Stimulated activated CD4-positive, alpha-beta T cell treated with anti-CD3 and anti-CD28 coated beads, Interleukin-12 subunit alpha, Interleukin-12 subunit beta, amount 100 ng/mL, for 4 hours (primary cell): ENCODE results near the gene C11orf21.
"Not testable (repeated sequence)": the region's sequence is repeated elsewhere in the genome, so short reads cannot be mapped to it uniquely, and the experiment has no call there.

ENCODE experiments used
- DNase-seq: peaks from one replicate; pipeline ENCODE4 v3.0.0-alpha.2; 2020

Gene C11orf21

DNA sequence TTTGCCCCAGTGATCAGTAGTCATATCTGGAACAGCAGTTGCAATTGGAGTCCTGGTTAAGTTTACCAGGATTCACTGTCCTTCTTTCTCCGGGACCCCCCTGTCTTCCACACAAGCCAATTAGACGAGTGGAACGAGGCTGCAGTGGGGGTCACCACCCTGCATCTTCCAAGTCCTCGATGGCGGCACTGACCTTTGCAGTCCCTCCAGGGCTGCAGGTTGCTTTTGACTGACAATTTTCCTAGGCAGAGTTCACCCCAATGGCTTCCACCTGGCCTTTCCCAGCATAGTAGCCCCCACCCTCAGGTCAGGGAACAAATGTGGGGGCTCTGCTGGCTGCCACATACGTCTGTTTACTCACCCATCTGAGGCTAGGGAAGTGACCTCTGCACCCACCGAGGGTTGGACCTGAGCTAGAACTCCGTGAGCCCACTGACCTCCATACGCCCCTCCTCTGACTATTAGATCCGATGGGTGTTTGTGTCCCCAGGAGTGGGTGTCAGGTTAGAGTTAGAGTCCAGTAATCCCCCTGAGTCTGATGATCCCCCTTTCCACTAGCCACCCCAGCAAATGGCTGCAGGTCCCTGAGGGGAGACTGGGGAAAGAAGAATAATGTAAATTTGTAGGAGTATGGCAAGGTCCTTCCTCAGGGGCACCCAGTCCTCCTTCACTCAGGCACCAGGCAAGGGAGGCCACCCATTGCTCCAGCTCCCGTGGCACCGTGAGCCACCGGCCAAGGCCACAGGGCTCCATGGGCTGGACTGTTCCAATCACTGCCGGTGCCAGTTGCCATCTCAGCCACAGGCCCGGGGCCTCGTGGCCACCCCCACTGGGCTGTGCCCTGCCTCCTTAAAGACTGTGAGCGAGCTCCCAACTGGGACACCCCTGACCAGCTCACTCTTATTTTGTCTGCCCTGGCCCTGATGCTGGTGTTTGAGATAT, 5.5 kb downstream of the C11orf21 start:
- DNase-seq: no peak

DNA sequence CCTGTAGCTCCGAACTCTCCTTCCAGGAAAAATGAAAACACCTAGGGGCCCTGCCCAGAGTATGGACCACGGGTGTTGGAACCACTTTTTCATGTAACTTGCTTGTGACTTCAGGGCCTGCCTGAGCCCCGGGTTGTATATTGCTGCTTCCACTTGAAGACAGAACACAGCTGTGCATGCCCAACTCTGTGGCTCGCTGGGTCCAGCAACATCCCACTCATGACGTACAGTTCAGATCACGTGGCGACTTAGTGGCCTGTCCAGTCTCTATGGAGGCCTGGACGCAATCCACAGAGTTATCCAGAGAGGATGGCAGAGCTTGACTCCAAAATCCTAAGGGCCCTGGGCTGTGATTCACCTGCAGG, 6.8 kb downstream of the C11orf21 start:
- no peak for DNase-seq

DNA sequence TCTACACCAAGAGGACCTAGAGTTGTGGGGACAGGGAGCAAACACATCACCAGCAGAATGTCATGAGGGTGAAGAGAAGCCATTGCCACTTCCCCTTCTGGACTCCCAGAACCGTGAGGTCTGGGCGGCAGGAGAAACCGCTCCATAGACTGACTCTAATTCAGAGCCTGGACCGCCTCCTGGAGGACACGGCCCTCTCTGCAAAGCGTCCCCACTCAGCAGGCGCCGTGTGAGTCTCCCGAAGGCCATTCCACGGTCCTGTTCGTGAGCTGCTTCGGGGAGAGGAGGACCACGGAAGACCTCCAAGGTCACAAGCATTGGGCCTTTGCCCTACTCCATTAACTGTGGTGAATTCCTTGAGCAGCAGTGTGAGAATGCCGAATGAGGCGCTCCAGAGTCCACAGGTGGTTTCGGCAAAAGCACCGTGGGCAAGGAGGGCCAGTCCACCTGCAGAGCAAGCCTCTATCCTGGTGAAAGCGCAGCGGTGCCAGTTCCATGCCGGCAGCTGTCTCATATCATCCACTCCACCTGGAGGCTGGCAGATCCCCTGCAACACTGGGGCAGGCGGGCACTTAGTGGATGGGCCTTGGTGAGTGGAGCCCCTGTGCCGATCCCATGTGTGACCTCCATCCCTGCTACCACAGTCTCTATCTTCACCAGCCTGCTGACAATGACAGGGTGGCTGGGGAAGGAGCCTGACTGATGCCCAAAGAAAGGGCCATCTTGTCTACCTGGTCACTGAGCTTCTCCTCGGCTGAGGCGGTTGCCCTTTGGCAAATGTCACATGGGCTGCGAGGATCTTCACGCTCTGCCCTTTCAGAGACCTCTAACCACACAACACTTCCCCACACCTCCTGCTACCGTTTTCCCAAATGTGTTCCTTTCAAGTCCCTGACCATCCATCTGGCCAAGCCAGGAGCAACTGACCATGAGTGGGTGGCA, 7.5 kb downstream of the C11orf21 start:
- no peak for DNase-seq

DNA sequence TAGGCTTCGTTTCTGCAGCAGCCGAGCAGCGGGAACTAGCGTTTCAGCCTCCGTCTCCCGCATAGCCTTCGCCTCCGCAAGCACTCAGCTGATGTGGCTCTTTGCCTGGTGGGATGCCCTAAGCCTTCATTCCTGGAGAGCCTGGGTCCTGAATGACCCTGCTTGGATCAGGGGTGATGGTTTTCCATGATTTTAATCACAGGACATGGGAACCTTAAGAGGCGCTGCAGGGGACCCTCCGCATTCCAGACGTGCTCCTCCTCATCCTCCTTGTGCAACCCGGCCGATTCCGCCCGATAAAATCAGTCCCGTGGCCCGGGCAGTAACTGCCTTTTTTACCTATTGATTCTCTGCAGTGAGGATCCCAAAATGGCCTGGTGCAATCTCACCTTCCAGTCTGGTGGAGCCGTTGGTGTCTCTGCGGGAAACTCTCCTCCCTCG, 8.2 kb downstream of the C11orf21 start:
- no peak for DNase-seq

DNA sequence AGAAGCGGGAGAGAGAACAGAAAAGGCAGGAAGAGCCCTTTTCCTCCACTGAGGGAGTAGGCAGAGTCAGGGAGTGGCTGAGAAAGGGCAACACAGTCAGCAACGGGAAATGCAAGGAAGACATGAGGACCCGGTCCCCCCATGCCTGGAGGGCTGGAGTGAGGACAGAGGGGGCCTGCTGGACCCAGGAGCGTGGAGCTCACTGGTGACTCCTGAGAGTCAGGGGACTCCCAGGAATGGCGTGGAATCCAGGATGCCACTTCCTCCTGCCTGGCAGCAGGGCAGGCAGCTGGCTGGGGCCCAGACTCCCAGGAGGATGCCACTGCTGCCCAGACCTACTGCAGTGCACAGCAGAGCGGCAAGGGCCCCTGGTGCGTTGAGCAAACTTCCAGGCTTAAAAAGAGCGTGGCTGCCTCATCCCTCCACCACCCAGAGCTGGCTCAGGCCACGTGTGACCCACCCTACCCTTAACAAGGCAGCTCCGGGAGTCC, 11.3 kb downstream of the C11orf21 start:
- DNase-seq: no peak

DNA sequence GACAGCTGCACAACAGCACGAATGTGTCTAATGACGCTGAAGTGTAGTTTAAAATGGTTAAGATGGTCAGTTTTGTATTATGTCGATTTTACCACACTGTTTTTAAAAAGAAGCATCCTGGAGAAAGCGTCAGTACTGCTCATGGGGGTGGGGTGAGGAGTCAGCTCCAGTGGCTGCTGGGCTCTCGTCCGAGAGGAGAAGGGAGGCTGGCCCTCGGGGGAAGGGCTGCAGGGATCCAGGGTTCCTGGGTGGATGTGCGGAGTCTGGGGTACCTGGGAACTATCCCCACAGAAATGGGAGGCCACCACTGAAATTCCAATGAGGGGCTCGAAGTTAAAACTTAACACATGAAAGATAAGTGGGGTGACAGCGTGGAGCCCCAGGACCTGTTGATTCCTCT, 11.9 kb downstream of the C11orf21 start:
- DNase-seq: no peak

DNA sequence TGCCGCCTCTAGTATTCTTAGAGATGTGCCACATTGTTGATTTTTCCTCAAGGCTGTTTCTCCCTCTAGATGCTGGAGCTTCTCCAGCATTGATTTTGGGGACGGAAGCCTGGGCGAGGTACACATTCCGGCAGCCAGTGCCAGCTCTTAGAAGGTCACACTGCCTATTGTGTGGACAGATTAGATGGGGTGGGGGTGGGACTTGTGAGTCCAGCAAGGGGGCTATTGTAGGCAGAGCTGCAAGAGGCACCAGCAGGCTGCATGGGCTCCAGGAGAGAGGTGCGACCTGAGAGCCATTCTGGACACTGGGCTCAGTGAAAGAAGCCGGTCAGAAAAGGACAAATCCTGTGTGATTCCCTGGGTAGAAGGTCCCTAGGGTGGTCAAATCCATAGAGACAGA, 12.4 kb downstream of the C11orf21 start:
- DNase-seq: no peak

DNA sequence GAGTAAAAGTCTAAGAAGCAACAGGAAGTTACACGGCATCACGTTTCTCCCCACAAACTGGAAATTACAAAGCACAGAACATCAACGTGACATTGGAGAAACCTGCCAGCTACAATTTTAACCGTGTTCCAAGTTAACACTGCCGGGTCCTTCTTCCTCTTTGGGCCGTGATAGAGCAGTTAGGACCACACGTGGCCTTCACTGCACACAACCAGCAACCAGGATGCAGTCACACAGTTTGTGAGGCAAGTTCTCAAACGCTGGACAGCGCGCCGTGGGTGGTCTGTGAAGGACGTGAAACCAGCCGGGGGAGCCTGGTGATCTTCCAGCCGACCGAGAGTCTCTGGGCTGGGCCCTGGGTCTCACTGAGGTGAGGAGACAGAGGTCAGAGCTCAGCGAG, 14.6 kb downstream of the C11orf21 start:
- no peak for DNase-seq

DNA sequence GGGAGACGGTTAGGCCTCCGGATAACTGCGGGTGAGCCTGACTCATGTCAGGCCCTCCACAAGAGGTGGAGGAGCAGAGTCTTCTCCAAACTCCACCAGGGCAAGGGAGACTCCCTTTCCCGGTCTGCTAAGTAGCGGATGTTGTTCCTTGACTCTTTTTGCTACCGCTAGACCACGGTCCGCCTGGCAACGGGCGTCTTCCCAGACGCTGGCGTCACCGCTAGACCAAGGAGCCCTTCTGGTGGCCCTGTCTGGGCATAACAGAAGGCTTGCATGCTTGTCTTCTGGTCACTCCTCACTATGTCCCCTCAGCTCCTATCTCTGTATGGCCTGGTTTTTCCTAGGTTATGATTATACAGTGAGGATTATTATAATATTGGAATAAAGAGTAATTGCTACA, 15.4 kb downstream of the C11orf21 start:
- not testable (repeated sequence) for DNase-seq

DNA sequence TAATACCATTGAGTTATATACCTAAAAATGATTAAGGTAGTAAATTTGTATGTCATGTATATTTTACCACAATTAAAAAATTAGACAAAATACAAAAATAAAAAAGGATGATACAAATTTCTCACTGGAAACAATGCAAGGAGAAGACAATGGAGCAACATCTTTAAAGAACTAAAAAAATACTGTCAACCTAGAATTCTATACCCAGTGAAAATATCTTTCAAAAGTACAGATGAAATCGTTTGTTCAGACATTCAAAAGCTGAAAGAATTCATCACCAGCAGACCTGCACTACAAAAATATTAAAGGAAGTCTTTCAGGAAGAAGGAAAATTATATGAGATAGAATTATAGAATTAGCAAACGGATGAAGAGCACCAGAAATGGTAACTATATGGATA, 21.5 kb downstream of the C11orf21 start:
- no peak for DNase-seq

DNA sequence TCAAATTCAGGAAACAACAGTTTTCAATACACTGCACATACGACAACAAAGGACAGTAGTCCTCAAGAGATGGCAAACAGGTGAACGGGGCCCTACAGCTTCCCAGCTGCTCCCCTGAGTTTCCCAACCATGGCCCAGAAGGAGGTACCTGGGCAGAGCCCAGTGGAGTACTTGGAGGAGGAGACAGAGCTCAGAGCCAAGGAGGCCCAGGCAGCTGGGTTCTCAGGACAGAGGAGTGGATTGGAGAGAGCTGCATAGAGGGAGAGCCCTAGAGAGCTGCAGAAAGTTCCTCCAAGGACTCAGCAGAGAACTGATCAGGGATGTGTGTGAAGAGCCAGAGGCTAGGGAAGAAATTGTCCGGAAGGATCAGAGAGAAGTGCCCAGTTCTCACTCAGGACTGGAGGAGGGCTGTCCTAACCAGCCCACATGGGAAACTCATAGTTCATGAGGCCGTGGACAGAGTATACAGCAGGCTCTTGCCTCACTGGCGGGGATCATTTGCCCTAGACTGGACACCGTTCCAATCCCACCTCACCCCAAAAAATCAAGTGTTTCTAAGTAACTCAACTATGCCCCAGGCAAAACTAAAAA, 23.7 kb downstream of the C11orf21 start:
- no peak for DNase-seq

DNA sequence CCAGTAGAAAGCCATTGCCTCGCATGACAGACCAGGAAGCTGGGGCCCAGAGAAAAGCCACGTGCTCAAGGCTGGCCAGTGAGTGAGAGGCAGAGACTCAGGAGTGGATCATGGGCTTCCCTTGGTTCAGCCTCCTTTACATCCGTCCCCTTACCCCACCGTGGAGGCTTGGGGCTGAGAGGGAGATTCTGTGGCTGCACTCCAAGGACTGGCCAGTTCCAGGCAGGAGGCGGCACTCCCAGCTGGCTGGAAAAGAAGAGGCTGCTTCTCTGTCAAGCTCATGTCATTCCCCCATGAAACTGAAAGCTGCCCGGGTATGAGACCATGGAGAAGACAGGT, 24.7 kb downstream of the C11orf21 start:
- no peak for DNase-seq

DNA sequence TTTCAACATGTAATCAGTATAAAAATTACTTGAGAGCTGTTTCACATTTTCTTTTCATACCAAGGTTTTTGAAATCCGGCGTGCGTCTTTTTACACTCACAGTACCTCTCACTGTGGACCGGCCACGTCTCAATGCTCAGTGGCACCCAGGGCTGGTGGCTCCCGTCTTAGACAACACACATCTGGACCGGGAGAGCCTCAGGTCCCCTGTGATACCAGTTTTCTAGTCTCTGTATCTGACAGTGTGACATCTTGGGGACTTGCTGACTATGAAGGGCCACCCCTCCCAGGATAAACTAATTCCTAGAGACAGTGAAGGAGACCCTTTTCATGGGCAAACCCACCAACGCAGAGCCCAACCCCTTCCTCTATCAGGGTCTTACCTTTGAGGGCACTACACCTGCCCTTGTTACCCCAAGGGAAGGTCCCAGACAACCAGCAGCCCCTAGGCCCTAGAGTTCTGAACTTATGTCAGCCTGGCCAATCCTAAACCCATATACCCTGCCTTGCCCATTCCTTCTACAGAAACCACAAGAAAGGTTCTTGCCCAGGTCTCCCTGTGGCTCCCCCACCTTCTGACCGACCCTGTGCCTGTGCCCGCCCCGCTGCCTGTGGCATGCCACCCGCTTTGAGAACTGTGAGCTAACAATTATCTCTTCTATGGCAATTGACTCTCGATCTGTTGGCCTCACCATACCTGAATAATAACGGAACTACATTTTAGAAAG, 25.3 kb downstream of the C11orf21 start:
- DNase-seq: no peak

DNA sequence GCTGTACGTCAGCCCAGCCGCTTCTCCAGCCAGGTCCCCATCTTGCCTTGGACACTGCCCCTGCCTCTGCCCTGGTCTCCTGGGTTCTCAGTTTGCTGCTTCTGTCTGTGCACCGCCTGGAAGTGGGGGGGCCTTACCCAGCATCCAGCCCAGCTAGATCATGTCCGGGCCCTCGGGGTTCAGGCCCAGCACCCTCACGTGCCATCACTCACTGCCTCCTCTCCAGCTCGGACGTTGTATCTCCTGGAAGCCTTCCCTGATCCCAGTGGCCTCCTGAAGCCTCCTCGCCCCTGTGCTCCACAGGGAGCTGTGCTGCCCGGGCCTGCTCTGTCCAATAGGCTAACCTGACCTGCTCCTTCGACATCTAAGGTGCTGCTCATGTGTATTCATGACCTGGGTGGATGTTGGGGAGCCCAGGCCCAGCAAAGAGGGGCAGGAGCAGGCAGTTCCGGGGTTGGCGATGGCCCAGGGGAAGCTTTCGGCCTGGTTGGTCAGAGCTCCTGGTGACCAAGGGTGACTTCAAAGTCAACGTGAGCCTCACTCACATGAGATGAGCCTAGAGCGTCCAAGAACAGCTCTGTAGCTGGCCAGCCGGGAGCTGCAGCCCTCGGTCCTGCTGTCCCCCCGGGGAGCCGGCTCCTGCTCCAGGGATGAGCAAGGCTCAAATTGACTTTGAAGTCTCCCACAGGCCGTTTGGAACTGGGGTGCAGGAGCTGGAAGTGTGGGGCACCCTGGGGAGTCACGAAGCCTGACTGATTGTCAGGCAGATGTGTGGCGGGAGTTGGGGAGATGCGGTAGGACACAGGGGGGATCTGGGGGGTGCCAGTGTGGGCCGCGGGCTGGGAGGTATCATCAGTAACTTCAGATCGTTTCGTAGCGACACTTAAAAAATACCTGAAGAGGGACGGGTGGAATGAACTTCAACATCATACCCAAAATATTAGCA, 26.1 kb downstream of the C11orf21 start:
- no peak for DNase-seq

DNA sequence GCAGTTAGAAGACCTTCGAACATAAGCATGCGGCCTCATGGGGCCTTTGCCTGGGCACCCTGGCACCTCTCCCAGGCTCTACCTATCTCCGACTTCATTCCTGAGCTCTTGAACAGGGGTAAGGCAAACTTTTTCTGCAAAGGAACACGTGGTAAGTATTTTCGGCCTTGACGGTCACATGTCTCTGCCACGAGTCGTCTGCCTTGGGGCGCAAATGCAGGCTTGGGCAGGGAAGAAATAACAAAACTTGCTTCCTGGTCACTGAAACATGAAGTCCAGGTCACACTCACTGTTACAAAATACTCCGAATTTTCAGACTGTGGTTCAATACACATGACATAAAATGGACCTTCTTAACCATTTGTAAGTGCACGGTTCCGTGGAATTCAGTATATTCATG, 27.9 kb downstream of the C11orf21 start:
- DNase-seq: no peak

DNA sequence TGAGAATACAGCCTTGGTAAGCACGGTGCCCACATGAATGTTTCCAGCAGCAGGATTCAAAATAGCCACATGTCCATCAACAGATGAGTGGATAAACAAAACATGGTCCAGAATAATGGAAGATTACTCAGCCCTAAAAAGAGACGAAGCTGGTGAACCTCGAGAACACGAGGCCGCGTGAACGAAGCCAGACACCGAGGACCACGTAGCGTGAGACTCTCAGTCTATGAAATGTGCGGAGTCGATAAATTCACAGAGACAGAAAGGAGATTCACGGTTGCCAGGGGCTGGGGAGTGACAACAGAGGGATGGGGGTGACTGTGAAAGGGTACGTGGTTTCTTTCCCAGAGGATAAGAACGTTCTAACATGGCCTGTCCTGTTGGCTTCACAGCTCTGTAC, 28.4 kb downstream of the C11orf21 start:
- DNase-seq: no peak

DNA sequence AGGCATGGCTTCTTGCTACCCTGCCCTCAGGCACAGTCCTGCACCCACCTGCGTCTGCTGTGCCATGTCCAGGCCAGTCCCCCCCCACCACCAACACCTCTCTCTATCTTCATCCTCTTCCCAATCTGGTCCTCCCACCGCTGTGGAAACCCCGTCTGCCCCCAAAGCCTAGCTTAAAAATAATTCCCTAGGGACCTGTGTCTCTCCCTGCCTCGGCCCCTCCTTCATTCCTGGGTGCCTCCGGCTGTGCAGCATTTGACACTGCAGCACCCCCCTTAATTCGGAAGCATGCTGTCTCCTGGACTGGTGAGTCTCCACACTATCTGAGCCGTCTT, 28.8 kb downstream of the C11orf21 start:
- no peak for DNase-seq

DNA sequence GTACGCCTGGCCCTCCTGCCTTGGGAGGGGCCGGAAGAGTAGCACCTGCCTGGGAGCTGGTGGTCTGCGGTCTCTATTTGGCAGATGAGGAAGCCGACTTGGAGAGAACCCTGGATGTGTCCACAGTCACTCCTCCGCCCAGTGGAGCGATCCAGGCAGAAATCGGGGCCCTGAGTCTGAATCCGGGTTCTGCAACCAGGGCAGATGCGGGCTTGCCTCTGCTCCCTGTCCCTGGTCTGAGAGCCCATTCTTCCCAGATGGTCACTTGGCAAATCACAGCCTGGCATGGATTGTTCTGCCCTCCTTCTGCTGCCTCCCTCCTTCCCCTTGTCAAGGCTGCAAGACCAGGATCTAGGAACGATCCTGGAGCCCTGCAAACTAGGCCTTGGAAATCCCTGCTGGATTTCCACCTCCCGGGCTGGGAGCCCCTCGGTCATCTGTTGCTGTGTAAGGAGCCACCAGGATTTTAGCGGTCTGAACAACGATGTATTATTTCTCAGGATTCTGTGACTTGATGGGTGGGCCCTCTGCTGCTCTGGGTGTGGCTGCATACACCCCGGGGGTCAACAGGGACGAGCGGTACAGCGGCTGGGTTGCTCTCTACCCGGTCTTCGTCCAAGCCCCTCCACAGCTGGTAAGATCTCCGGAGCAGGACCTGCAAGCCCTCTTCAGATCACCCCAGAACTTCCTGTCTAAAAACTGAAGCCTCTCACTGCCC, 29.3 kb downstream of the C11orf21 start:
- no peak for DNase-seq

DNA sequence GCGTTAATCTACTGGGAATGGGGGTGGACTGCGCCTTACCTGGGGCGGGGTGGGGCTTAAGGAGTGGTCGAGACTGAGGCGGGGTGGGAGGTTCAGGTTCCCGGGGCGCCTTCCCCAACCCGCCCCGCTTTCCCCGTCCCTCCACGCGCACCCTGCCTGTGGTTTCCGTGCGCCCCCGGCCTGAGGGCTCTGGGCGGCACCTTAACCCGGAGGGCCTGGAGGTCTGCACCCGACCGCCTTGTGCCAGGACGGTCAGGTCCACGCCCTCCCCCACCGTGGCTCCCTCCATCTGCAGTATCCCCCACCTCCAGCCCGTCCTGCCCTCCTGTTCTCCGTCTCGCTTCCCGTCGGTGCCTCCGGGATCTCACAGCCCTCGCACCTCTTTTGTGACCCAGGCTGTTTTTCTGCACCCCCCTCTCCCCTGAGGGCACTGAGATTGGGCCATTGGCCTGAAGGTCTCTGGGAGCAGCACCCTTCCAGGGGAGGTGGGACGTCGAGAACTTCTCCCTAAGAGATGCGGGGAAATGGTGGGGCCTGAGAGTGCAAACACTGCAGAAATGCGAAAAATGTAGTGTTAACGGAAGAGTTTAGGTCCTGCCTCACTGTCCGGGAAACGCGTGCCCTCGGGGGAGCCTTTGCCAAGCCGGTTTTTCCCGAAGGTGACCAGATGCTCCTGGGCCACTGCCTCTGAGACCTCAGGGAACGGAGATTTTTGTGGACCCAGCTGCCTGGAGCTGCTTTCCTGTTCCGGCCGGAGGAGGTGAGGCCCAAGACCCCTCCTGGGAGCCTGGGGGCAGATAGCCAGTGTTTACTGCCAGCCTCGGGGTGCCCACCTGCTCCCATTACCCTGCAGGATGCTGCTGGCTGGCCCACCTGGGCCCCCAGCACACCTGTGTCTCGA, 30.1 kb downstream of the C11orf21 start:
- no peak for DNase-seq

DNA sequence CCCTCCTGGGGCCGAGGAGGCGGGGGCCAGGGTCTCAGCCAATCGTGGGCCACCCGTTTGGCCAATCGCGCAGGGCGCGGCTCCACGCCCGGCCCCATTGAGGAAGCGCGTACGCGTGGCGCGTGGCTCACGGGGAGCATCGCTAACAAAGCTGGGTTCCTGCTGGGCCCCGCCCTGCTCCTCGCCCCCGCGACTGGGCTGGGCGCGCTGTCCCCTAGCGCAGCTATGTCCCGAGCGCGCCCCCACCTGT, 30.7 kb downstream of the C11orf21 start:
- DNase-seq: no peak
